Measurements from ENCODE around the gene CHN1.

DNA sequence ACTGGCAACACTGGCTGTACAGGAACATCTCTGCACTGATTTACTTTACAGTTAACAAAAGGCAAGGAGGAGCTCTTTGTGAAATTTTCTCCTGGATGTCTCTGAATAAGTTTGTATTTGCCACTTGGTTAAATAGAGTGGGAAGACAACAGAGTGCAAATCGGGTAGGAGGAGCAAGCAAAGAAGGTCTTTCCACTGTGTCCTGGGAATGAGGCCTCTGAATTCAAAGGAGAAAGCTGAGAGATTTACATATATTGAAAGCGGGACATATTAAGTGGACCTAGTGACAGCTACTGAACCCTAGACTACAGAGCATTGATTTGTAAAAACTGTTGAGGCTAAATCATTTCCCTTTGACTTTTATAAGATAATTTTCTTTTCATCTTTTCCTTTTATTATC lies 123.5 kb downstream of the CHN1 start:
- TF ChIP-seq, protein P1, sequence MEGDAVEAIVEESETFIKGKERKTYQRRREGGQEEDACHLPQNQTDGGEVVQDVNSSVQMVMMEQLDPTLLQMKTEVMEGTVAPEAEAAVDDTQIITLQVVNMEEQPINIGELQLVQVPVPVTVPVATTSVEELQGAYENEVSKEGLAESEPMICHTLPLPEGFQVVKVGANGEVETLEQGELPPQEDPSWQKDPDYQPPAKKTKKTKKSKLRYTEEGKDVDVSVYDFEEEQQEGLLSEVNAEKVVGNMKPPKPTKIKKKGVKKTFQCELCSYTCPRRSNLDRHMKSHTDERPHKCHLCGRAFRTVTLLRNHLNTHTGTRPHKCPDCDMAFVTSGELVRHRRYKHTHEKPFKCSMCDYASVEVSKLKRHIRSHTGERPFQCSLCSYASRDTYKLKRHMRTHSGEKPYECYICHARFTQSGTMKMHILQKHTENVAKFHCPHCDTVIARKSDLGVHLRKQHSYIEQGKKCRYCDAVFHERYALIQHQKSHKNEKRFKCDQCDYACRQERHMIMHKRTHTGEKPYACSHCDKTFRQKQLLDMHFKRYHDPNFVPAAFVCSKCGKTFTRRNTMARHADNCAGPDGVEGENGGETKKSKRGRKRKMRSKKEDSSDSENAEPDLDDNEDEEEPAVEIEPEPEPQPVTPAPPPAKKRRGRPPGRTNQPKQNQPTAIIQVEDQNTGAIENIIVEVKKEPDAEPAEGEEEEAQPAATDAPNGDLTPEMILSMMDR (IDR thresholded peaks at IDR 0.05): no peak
- TF ChIP-seq ZFX (IDR thresholded peaks at IDR 0.05; ENCODE audit: borderline replicate concordance): no peak

Data from 22Rv1 (cell line).